Measurements from ENCODE around the gene PPP2R2B.
A peak's percentile ranks its signal among the peaks of the same experiment; 100 is the strongest.

PPP2R2B gene

GRCh38 chr5:146781157-146781556 lies 97.4 kb downstream of the PPP2R2B start:
- no peak for DNase-seq (ENCODE audit: low read depth)

DNA sequence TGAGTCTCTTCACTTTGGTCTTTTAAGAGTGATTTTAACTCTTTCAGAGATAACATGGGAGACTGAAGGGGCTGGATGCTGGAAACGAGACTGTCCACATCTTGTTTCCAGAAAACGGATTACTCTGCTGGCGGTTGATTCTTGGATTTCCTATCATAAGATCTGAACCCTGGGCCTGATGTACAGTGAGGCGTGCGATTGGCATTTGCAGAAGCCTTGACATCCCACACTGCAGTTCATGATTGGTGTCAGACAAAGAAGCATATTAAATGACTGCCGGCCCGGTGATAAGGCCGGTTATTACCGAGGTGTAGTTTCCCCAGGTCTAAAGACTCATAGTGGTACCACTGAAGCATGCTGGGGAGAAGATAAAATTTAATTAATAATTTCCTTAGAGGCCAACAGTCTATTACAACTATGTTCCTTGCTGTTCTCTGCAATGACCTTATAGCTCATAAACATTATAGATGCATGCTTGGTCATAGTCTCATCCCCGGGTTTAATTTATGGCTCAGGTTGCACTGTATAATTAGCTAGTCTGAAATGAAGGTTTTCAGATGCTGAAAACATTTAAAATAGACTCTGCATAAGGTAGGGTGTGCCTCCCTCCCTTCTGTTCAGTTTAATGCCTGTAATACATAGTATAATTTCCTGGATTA lies 99.2 kb downstream of the PPP2R2B start:
- DNase-seq (ENCODE audit: low read depth): no peak

- DNase-seq (ENCODE audit: low read depth): no peak
These were observed 99.8 kb downstream of the PPP2R2B start for GRCh38 chr5:146778795-146779194.

GRCh38 chr5:146778261-146778660 lies 100.3 kb downstream of the PPP2R2B start:
- no peak for DNase-seq (ENCODE audit: low read depth)

GRCh38 chr5:146772881-146773466 lies 105.6 kb downstream of the PPP2R2B start:
- DNase-seq (ENCODE audit: low read depth): no peak

DNA sequence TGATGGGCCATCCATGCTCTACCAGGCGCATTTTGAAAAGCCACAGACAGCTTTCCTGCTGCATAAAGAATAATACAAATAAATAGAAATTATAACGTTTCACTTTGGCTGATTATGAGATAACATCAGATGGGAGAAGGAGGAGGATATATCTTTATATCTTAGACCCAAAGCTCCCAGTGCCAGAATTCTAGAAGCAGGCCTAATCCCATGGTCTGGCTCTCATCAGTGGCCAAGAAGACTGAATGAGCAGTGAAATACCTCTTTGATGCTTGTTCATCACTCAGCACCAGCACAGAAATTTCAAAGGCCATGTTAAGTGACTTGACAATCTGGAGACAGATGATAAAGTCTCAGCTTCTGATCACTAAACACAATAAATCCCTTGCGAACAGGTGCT lies 107.6 kb downstream of the PPP2R2B start:
- DNase-seq (ENCODE audit: low read depth): no peak

DNA sequence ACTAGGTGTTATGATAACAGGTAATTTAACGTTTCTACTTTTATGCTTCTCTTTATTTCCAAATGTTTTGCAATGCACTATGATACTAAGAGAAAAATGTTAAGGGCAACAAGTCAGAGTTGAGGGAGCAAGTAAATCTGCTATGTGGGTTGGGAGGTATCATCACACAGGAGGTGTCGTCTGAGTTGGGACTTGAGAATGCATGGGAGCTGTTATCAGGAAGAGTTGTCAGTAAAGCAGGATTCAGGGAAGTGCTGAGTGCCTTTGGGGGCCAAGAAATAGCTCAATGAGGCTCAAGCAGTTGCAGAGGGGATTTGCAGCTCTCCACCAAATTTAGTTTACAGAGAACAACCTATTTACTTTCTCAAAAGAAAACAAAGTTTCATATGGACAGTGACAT lies 108.0 kb downstream of the PPP2R2B start:
- no peak for DNase-seq (ENCODE audit: low read depth)

GRCh38 chr5:146767534-146767933 lies 111.0 kb downstream of the PPP2R2B start:
- no peak for DNase-seq (ENCODE audit: low read depth)

GRCh38 chr5:146766013-146766412 lies 112.5 kb downstream of the PPP2R2B start:
- peak; percentile 1 for DNase-seq (ENCODE audit: low read depth)

DNA sequence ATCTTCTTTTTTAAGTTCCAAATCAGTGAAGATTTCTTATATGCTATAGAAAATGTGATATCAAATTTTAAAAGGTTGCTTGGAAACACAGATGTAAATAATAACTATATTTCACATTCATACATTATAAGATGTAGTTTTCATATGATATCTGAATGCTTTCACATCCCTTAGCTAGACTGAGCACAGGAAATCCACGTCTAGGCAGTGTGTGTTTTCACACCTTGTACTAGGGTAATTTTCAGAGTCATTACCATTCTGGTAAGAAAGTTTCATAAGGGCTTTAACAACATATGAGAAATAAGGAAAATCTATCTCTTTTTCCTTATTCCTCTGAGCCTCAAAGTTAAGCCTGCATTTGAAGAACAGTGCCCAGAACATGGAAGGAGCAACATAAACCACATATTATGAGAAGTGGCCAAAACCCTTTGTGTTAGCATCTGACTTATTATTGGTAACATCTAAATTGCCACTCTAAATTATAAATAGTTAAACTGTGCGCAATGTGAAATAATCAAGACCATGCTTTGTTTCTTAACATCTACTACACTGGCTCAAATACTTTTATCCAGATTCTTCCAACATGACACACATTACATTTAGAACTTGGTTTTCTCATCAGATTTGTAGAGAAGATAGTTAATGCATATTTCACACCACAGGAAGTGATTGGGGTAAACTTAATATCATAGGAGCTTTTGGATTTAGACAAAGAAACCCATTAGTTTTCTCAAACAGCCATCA lies 113.3 kb downstream of the PPP2R2B start:
- peak; percentile 2 for DNase-seq (ENCODE audit: low read depth)

DNA sequence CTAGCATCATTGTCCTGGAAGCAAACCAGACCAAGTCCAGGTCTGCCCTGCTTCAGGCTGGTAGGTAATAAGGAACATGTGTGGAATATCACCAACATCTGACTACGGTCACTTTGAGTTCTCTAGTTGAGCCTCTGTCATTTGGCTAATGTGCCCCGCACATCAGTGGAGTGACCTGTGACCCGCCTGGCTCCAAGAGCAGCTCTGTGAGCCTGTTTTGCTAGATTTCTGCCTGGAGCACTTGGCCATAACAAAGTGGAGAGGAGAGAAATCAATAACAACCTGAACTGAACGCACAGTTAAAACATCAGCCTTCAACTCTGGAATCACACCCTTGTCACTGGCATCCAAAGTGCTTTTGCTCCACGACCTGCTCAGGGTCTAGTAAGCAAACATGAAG lies 115.7 kb downstream of the PPP2R2B start:
- DNase-seq (ENCODE audit: low read depth): no peak

- DNase-seq (ENCODE audit: low read depth): no peak
These were observed 116.7 kb downstream of the PPP2R2B start for GRCh38 chr5:146761811-146762210.

DNA sequence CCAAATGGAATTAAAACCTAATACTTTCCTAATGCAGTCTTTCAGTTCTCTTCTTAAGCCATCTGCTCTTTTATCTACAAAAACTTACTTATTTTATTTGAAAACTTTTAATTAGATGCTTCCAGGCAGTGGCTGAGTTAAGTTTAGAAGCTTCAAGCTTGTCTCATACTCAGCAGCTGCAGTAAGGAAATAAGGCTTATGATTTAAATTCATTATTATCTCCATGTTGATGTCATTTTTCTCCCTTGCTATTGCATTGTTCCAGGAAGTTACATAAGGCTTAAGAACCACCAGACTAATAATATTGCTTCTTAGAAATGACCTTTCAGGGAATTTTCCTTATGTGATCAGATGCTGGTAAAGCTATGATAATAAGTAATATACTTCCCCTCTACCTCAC lies 119.6 kb downstream of the PPP2R2B start:
- no peak for DNase-seq (ENCODE audit: low read depth)

DNA sequence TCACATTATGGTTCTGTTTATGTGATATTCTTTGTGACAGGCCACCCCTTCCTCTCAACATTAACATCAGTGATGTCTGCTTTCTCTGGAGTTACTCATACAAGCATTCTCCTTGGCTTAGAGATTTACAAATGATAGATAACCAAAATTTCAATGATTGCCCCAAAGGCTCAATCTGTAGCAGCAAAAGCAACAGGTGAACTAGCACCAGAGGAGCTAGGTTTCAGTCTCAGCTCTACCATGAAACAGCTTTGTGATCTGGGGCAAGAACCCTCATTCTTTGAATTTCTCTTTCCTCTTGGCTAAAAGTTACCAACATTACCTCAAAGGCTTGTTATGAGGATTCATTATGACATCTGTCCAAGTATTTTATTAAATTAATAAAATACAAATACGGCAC lies 120.5 kb downstream of the PPP2R2B start:
- no peak for DNase-seq (ENCODE audit: low read depth)

- DNase-seq (ENCODE audit: low read depth): no peak
These were observed 122.0 kb downstream of the PPP2R2B start for GRCh38 chr5:146756546-146756945.

DNA sequence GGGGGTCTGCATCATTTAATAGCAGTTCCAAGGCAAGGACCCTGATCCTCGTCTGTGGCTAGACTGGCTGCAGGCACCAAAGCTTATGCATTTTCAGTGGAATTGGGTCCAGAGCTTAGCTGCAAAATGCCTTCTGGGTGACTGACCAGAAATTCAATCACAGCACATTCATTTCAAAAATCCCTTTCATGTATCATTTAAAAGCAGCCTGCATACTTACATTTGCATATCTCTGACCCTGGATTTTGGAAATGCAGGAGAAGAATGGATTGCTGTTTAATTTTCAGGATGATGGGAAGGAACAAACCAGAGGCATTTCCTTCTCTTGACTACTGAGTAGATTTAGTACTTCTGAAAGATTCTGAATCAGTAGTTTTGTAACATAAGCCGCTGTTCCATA lies 122.8 kb downstream of the PPP2R2B start:
- DNase-seq (ENCODE audit: low read depth): no peak

DNA sequence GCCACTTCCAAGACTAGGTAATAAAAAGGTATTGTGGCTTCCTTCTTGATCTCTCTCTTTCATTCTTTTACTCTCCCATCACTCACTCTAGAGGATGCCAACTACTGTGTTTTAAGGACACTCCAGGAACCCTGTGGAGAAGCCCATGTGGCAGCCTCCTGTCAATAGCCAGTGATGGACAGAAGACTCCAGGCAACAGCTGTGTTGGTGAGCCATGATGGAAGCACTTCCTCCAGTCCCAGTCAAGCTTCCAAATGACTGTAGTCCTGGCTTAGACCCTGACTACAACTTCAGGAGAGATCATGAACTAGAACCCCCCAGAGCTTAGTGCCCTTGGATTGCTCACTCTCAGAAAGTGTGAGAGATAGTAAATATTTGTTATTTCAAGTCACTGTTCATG lies 123.9 kb downstream of the PPP2R2B start:
- no peak for DNase-seq (ENCODE audit: low read depth)

- DNase-seq (ENCODE audit: low read depth): no peak
These were observed 124.9 kb downstream of the PPP2R2B start for GRCh38 chr5:146753641-146754040.

DNA sequence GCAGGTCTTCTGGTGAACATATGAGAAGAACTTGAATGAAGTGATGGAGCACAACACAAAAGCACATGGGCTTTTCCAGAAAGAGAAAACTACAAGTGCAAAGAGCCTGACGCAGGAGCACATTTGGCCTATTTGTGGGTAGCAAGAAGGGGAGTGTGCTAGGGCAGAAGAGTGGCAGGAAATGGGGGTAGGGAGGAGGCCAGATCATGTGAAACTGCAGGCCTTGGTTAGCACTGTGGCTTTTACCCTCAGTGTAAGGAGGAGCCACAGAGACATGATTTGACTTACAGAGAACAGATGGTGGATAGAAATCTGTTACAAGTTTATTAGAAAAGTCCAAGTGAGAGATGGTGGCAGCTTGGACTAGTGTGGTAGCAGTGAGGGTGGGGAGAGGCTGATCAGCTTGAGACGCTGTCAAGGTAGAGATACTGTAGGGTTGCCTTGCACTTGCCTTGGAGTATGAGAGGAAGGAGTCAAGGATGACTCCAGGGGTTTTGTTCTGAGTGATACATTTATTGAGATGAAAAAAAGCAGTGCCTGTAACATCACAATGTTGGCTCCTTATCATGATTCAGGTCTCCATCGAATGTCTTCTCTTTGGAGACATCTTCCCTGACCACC lies 126.7 kb downstream of the PPP2R2B start:
- DNase-seq (ENCODE audit: low read depth): no peak

- no peak for DNase-seq (ENCODE audit: low read depth)
These were observed 127.5 kb downstream of the PPP2R2B start for GRCh38 chr5:146751054-146751453.

- DNase-seq (ENCODE audit: low read depth): no peak
These were observed 130.0 kb downstream of the PPP2R2B start for GRCh38 chr5:146748533-146748932.

DNA sequence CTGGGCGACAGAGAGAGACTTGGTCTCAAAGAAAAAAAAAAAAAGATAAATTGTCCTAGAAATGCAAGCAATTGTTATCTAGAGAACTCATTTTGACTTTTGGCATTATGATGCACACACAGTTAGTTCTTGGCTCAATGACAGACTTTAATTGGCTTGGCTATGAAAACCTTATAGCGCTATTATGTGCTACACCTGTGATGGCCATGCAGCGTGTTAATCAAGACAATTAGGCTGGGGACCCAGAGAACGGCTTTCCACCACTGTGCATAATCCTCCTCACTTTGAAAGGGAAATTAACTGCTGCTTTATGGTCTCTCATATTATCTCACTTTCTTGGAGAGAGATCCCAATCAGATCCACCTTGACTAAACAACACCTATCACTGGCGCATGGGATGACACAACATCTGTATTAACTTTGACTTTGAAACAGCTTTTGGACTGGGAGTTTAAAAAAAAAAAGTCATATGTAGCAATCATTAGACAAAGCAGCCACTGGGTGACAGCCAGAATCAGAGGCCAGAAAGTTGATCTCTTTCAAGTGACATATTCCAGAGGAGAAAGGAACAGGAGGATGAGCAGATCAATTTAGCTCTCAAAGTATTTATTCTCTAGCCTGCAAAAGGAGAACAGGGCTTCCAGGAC lies 132.5 kb downstream of the PPP2R2B start:
- no peak for DNase-seq (ENCODE audit: low read depth)

All from EH (cell line).